Left ventricle myocardium inferior (tissue), 1 donor: ENCODE results near the gene RBM5. TPM values are rescaled to one million over a fixed set of nuclear protein-coding genes. Genes with fewer than 3 reads are reported as not detected.

Source experiments
- DNase-seq: peaks from one replicate; pipeline ENCODE4 v3.0.0-alpha.2; 2020
- H3K27ac ChIP-seq: fragments of 200-600 bp; replicated peaks from 2 replicates; pipeline ENCODE4 v1.8.0; 2021
- H3K27me3 ChIP-seq: fragments of 200-600 bp; 2 replicates; pipeline ENCODE4 v1.8.0; 2021; ENCODE audit warnings: low read depth
- H3K36me3 ChIP-seq: fragments of 200-600 bp; 2 replicates; pipeline ENCODE4 v1.8.0; 2021
- H3K4me1 ChIP-seq: fragments of 200-600 bp; 2 replicates; pipeline ENCODE4 v1.8.0; 2021
- H3K4me3 ChIP-seq: fragments of 200-600 bp; 2 replicates; pipeline ENCODE4 v1.8.0; 2021; ENCODE audit warnings: mild to moderate bottlenecking, moderate library complexity
- H3K9me3 ChIP-seq: fragments of 200-600 bp; replicated peaks from 2 replicates; pipeline ENCODE4 v1.8.0; 2021
- intact Hi-C: fragments of 100-400 bp; cut with micrococcal nuclease; formaldehyde crosslinking; loops from one replicate; pipeline ENCODE4 v1.11.0; 2022
- long read RNA-seq: library from polyadenylated mRNA; unstranded; transcript quantifications from one replicate; pipeline ENCODE4 v2.0.0, GENCODE V29; 2021
- total RNA-seq: library from RNA; stranded (reverse); fragmentation: NEBNext Ultra II Directional; extraction: Animal tissue kit (Norgen Biotek cat#: 25700); gene quantifications from one replicate; pipeline ENCODE4 v1.2.1, GENCODE V29; 2021
- TF ChIP-seq, protein P1 (sequence below): fragments of 200-600 bp; IDR thresholded peaks from 2 replicates; pipeline ENCODE4 v1.8.0; 2021; ENCODE audit warnings: antibody characterized with exemption, mild to moderate bottlenecking, borderline replicate concordance
- donor health status: DM: no; HTN: yes; CAD: no; lungs with severe emphysema.

The RBM5 gene
- 58.4 TPM for total RNA-seq
- long read RNA-seq, transcript RBM5-201 (25 exons, 3,188 nt): major isoform, 31 of 47 reads
- long read RNA-seq, partial matches to known transcripts: 9 of 47 reads
- long read RNA-seq, other reads (novel, unspliced or antisense): 7 of 47 reads

- peaks cover 43% of the 10 kb centered on the region for H3K4me1 ChIP-seq
- intact Hi-C loops: no loop called here
- H3K4me3 ChIP-seq: peak within 1 kb of the TSS; percentile 97
- H3K36me3 ChIP-seq: peaks cover 37% of the 10 kb centered on the region
- peak within 1 kb of the TSS; percentile 96 for H3K27ac ChIP-seq
- no peaks in the 10 kb centered on the region for H3K9me3 ChIP-seq
- DNase-seq: peak; percentile 93
- TF ChIP-seq, protein P1, sequence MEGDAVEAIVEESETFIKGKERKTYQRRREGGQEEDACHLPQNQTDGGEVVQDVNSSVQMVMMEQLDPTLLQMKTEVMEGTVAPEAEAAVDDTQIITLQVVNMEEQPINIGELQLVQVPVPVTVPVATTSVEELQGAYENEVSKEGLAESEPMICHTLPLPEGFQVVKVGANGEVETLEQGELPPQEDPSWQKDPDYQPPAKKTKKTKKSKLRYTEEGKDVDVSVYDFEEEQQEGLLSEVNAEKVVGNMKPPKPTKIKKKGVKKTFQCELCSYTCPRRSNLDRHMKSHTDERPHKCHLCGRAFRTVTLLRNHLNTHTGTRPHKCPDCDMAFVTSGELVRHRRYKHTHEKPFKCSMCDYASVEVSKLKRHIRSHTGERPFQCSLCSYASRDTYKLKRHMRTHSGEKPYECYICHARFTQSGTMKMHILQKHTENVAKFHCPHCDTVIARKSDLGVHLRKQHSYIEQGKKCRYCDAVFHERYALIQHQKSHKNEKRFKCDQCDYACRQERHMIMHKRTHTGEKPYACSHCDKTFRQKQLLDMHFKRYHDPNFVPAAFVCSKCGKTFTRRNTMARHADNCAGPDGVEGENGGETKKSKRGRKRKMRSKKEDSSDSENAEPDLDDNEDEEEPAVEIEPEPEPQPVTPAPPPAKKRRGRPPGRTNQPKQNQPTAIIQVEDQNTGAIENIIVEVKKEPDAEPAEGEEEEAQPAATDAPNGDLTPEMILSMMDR: no peak
- H3K27me3 ChIP-seq: no peaks in the 10 kb centered on the region
Observed at GRCh38 chr3:50088725-50089608, at the start of gene RBM5. Gene RBM5, plus strand, starts transcription at chr3:50088919. Its CDS starts 1,516 bp downstream, at chr3:50090435.

GRCh38 chr3:50044976-50045375 lies 43.7 kb upstream of the RBM5 start:
- DNase-seq: no peak
- TF ChIP-seq, protein P1: no peak
- Histone ChIP-seq H3K4me3 (no peak overlapping the region), H3K9me3 (no peaks in the 10 kb centered on the region), H3K4me1 (peaks cover 9% of the 10 kb centered on the region), H3K27me3 (no peaks in the 10 kb centered on the region), H3K27ac (no peak overlapping the region), H3K36me3 (peaks cover 29% of the 10 kb centered on the region)
- intact Hi-C loops: no loop called here

DNA sequence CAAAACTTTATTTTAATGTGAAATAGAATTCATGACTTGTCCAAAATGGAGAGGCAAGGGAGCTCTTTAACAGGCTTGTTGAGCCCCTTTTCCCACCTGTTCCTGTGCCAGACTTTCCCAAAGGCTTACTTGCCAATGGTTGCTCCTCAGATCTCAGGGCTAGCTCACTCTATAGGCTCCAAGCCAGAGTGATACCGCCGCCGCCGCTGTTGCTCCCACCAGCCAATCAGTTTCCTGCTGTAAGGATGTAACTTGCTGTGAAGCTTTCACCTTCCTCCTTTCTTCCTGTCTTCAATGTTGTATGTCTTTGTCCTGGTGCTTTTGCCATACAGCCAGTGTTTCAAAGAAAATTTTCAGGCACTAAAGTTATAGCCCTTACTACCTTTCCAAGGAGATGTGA lies 41.3 kb upstream of the RBM5 start:
- no peak for DNase-seq
- Histone ChIP-seq H3K36me3 (peaks cover 51% of the 10 kb centered on the region), H3K9me3 (no peaks in the 10 kb centered on the region), H3K27ac (no peak overlapping the region), H3K4me3 (no peak overlapping the region), H3K4me1 (peaks cover 14% of the 10 kb centered on the region), H3K27me3 (no peaks in the 10 kb centered on the region)
- TF ChIP-seq, protein P1: no peak
- intact Hi-C loops: no loop called here

DNA sequence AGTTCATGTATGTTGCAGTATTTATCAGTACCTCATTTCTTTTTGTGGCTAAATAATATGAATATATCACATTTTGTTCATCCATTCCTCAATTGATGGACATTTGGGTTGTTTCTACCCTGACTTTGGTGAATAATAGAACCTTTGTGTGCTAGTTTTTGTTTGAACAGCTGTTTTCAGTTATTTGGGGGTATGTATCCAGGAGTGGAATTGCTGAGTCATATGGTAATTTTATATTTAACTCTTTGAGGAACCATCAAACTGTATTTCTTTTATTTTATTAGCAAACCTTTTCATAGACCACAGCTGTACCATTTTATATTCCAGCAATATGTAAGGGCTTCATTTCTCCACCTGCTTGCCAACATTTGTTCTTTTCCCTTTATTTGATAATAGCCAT lies 38.4 kb upstream of the RBM5 start:
- no peaks in the 10 kb centered on the region for H3K9me3 ChIP-seq
- peaks cover 8% of the 10 kb centered on the region for H3K4me1 ChIP-seq
- H3K4me3 ChIP-seq: no peak overlapping the region
- H3K27ac ChIP-seq: no peak overlapping the region
- H3K27me3 ChIP-seq: no peaks in the 10 kb centered on the region
- DNase-seq: no peak
- peaks cover 75% of the 10 kb centered on the region for H3K36me3 ChIP-seq
- TF ChIP-seq, protein P1: no peak
- intact Hi-C loops: no loop called here

DNA sequence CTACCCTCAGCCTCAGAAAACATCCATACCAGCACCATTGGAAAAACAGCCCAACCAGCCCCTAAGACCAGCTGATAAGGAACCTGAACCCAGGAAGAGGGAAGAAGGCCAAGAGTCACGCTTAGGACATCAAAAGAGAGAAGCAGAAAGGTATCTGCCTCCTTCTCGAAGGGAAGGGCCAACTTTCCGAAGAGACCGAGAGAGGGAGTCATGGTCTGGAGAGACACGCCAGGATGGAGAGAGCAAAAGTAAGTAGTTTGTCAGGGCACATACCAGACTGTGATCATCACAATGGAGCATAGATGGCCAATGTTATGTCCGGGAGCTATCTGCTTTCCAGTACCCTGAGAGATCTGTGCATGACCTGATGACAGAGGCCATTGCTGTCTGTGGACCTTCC lies 31.0 kb upstream of the RBM5 start:
- TF ChIP-seq, protein P1: no peak
- Histone ChIP-seq H3K9me3 (no peaks in the 10 kb centered on the region), H3K27ac (no peak overlapping the region), H3K4me3 (no peak overlapping the region), H3K36me3 (peaks cover 95% of the 10 kb centered on the region), H3K4me1 (no peaks in the 10 kb centered on the region), H3K27me3 (no peaks in the 10 kb centered on the region)
- DNase-seq: no peak
- intact Hi-C loops: no loop called here
